Stimulated activated CD4-positive, alpha-beta T cell treated with anti-CD3 and anti-CD28 coated beads, Interleukin-15, amount 100 ng/mL, for 1 hour (primary cell): ENCODE data around the gene A3GALT2.
A peak's percentile ranks its signal among the peaks of the same experiment; 100 is the strongest.

Source experiments
- DNase-seq, 2 donors: peaks; one replicate each; pipeline ENCODE4 v3.0.0-alpha.2; 2020; ENCODE audit warnings: low read depth in 1 of 2, low spot score in 1 of 2

A3GALT2 gene

DNA sequence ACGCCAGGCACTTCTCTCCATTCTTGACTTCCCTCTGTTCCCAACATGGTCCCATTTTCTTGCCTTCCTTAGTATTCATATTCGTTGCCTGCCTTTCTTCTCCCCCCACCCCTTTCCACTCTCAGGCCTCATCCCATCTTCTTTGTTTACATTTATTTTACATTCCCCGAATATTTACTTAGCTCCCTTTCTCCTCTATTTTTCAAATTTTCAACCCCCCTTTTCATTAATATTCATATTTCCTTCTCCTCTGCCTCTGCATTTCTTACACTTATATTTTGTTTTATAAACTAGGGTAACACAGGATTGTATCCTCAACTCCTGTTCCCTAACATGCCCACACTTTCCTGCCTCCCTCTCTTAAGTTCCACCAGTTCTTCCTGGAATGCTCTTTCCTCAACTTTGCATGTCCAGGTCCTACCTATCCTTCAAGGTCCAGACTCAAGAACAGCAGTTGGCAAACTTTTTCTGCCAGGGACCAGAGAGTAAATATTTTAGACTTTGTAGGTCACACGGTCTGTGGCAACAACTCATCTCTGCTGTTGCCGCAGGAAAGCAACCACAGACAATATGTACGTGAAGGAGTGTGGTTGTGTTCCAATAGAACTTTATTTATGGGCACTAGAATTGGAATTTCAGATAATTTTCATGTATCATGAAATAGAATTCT is 29.8 kb upstream of the A3GALT2 start:
- DNase-seq = no peak

- peak; percentile 65 to 74 for DNase-seq
Measured at GRCh38 chr1:33349778-33350610, 29.1 kb upstream of the A3GALT2 start.

DNA sequence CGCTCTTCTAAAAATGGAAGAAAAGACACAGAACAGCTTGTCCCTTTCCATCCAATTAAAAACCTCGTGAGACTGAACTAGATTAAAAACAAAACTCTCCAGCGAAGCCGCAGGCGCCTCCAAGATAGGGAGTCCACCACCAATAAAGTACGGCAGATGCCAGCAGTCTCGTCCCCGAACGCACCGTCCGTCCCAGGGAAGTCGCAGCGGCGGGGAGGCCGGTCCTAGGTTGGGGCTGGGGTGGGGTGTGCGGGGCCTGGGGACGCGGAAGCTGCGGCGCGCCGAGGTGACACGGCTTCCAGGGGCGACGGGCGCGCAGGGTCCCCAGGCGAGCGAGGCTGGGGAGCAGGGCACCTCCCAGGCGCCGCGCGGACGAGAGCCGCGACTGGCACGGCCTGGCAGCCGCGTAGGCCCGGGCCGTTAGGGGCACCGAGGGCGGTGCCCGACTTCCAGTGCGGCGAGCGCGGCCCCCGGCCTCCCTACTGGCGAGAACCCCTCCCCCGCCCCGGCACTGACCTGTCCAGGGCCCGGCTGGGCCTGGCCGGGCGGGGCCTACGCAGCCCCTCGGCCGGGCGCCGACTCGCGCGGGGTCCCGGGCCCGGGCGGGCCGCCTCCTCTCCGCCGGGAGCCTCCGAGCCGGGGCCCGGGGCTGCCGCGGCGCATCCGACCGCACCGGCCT is 28.3 kb upstream of the A3GALT2 start:
- DNase-seq = peak in 1 of 2 donors; percentile 16

DNA sequence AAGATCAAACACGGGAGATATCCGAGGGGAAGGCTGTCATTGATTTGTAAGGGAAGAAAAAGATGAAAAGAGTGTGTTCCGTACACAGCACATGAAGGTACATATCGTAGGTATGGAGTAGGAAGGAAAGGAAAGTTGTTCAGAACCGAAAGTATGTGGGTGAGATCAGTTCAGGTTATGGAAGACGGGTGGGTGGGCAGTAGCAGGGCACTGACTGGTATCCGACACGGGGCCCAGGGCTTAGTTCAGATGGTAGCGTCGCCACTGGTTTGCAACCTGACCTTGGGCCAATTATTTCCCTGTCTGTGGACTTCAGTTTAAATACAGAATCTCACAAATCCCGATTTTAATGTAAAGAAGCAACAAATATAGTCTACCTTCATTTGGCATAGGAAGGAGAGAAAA is 27.8 kb upstream of the A3GALT2 start:
- DNase-seq = no peak

DNA sequence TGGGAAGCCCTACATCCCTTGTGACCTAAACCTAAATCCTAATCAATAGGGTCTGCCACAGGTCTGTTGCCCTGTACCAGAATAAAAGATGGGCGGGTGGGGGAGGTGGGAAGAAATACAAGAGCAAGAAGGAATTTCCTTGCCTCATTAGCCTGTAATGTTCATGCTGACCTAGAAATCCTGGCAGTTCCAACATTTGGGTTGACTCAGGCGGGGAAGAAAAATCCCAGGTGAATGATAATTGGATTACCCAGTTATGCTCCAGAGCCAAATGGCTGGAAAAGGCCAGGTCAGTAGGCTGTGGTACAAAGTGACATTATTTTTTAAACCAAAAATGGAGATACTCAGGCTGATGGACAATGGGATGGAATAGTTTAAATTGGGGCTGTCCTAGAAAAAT is 27.3 kb upstream of the A3GALT2 start:
- no peak for DNase-seq

- DNase-seq = no peak
Measured at GRCh38 chr1:33347650-33347992, 26.7 kb upstream of the A3GALT2 start.

GRCh38 chr1:33346927-33347649 is 26.2 kb upstream of the A3GALT2 start:
- DNase-seq = no peak

DNA sequence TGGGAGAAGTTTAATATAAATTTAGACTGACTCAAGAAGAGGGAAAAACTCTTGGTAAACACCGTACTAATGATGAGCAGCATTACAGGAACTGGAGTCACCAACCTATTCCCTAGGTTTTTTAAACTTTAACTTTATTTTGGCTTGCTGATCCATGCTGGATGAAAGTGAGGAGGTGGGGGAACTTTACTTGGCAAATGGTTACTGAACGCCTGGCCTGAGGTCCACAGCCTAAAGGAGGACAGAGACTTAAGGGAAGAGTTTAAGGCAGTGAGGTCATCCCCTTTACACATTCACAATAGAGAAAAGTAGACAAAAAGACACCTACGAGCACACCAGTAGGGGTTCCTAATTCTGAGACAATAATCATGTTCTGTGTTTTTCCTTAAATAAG is 25.6 kb upstream of the A3GALT2 start:
- DNase-seq = no peak

DNA sequence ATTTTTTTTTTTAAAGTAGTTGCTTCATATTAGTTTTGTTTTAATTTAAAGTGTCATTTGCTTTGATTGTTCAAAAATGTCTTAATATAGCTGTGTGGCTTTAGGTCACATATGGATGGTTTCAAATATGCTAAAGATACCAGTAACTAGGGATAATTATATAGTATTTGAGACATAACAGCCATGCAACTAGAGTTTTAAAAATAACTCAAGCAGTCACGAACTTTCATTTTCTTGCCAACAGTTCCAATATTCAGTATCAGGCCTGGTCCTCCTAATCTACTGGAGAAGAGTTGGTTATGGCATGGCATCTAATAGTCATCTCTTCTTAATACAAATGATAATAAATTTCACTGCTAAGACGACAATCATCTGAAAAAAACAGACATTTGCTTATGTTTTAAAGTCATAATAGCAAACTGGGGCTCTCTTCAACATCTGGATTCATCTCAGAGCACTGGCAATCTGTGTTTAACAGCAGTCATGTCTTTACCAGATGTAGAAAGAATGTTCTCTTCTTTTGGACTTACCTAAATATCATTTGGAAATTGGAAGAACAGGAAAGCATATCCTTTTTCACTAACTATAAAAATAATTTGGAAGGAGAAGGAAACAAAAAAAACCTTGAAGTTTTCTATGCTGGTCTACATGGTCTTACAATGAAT is 24.1 kb upstream of the A3GALT2 start:
- DNase-seq = no peak

- no peak for DNase-seq
Measured at GRCh38 chr1:33343539-33343938, 22.6 kb upstream of the A3GALT2 start.

DNA sequence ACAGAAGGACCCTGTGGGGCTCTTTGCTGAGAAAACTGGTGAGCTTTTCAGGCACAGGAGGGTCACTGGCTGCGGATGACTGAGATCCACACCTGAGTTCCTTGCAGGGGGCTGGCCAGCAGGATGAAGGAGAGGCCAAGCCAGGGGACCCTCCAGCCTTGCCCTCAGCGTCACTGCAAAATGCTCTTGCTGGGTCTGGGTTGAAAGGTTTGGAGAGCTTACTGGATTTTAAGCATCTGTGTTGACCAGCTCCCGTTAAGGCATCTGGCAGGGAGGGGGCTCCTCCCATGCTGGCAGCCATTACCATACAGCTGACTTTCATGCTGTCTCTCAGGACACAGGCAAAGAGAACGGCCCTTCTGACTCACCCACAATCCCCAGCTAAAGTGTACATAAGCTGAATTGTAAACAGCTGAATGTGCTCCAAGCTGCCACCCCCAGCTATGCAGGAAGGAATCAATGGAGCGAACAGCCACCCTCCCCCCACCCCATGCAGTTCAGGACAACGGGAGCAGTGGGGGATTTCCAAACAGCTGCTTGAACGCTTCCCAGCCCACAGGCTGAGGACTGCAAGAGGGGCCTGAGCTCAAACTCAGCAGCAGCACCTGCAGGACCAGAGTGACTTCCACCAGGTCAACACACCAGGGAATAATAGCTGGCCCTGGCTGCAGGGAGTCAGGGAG is 21.3 kb upstream of the A3GALT2 start:
- no peak for DNase-seq

- DNase-seq = no peak
Measured at GRCh38 chr1:33341190-33341589, 20.3 kb upstream of the A3GALT2 start.

DNA sequence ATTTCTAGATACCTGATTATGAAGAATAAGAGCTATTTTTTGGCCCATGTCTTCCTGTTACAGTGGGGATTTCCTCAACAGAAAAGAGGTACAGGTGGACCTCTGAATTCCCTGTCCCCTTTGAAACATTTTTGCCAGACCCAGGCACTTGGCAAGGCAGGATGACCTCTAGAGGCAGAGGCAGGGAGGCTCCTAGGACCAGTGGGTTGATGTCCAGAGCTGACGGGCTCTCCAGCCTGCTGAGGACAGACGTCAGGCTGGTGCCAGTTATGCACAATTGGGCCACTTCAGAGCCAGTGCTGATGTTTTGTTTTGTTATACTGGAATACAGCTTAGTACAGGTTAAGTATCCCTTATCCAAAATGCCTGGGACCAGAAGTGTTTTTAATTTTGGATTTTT is 18.5 kb upstream of the A3GALT2 start:
- DNase-seq = no peak

GRCh38 chr1:33338440-33339211 is 17.7 kb upstream of the A3GALT2 start:
- DNase-seq = no peak

- no peak for DNase-seq
Measured at GRCh38 chr1:33338048-33338439, 17.1 kb upstream of the A3GALT2 start.

- no peak for DNase-seq
Measured at GRCh38 chr1:33337441-33337840, 16.5 kb upstream of the A3GALT2 start.

- no peak for DNase-seq
Measured at GRCh38 chr1:33336580-33336979, 15.7 kb upstream of the A3GALT2 start.

- DNase-seq = no peak
Measured at GRCh38 chr1:33335020-33335419, 14.1 kb upstream of the A3GALT2 start.

GRCh38 chr1:33334081-33334552 is 13.2 kb upstream of the A3GALT2 start:
- no peak for DNase-seq

DNA sequence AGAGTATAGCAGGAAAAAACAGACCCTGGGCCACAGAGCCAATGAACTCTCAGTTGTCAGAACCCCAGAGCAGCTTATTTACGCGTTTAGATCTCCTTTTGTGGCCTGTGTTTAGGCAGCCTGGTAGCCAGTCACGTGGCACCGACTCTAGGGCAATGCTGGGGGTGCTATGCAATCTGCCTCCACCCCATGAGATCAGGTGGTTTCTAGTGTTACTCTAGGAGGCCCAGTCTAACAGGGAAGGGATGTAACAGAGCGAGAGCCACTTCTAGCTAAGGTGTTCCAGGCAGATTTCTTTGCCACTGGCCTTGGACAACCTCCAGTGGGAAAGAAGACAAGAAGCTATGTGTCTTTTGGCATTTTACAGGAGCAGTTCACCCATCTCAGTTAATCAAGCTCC is 12.0 kb upstream of the A3GALT2 start:
- no peak for DNase-seq
